ENCODE measurements around the gene RADIL.

Gene RADIL

GRCh38 chr7:4883033-4883371 lies 514 bp downstream of the RADIL start:
- peaks cover 0 to 5% of the 10 kb centered on the region in 2 donors for H3K4me1 ChIP-seq (ENCODE audit: control insufficient read depth in 2 of 2, insufficient read depth in 2 of 2, low read length in 2 of 2)
- no peaks in the 10 kb centered on the region for H3K36me3 ChIP-seq (ENCODE audit: control insufficient read depth in 2 of 2, insufficient read depth in 2 of 2, low read length in 2 of 2)
- no peak overlapping the region for H3K9ac ChIP-seq (ENCODE audit: low read depth in 1 of 2, low read length in 2 of 2)
- peak overlapping the region; percentile 4 to 70 for H3K27ac ChIP-seq (ENCODE audit: low read depth in 2 of 2, low read length in 2 of 2)
- peak overlapping the region; percentile 48 to 61 for H3K4me3 ChIP-seq (ENCODE audit: low read length in 2 of 2)
- peaks cover 0 to 5% of the 10 kb centered on the region in 2 donors for H3K27me3 ChIP-seq (ENCODE audit: control insufficient read depth in 2 of 2, insufficient read depth in 2 of 2, low read length in 2 of 2)
- H3K9me3 ChIP-seq (ENCODE audit: control insufficient read depth in 2 of 2, low read length in 2 of 2) = no peaks in the 10 kb centered on the region

GRCh38 chr7:4882169-4883032 lies 1.1 kb downstream of the RADIL start:
- H3K4me1 ChIP-seq (ENCODE audit: control insufficient read depth in 2 of 2, insufficient read depth in 2 of 2, low read length in 2 of 2) = peaks cover 0 to 5% of the 10 kb centered on the region in 2 donors
- H3K9ac ChIP-seq (ENCODE audit: low read depth in 1 of 2, low read length in 2 of 2) = peak overlapping the region; percentile 6 to 9
- H3K36me3 ChIP-seq (ENCODE audit: control insufficient read depth in 2 of 2, insufficient read depth in 2 of 2, low read length in 2 of 2) = no peaks in the 10 kb centered on the region
- H3K9me3 ChIP-seq (ENCODE audit: control insufficient read depth in 2 of 2, low read length in 2 of 2) = no peaks in the 10 kb centered on the region
- H3K27ac ChIP-seq (ENCODE audit: low read depth in 2 of 2, low read length in 2 of 2) = peak overlapping the region; percentile 4 to 70
- H3K4me3 ChIP-seq (ENCODE audit: low read length in 2 of 2) = peak overlapping the region; percentile 48 to 61
- peaks cover 0 to 5% of the 10 kb centered on the region in 2 donors for H3K27me3 ChIP-seq (ENCODE audit: control insufficient read depth in 2 of 2, insufficient read depth in 2 of 2, low read length in 2 of 2)

GRCh38 chr7:4880218-4880617 lies 3.3 kb downstream of the RADIL start:
- H3K4me1 ChIP-seq (ENCODE audit: control insufficient read depth in 2 of 2, insufficient read depth in 2 of 2, low read length in 2 of 2) = peaks cover 0 to 5% of the 10 kb centered on the region in 2 donors
- no peak overlapping the region for H3K9ac ChIP-seq (ENCODE audit: low read depth in 1 of 2, low read length in 2 of 2)
- H3K4me3 ChIP-seq (ENCODE audit: low read length in 2 of 2) = no peak overlapping the region
- peaks cover 0 to 5% of the 10 kb centered on the region in 2 donors for H3K27me3 ChIP-seq (ENCODE audit: control insufficient read depth in 2 of 2, insufficient read depth in 2 of 2, low read length in 2 of 2)
- H3K27ac ChIP-seq (ENCODE audit: low read depth in 2 of 2, low read length in 2 of 2) = no peak overlapping the region
- no peaks in the 10 kb centered on the region for H3K36me3 ChIP-seq (ENCODE audit: control insufficient read depth in 2 of 2, insufficient read depth in 2 of 2, low read length in 2 of 2)
- no peaks in the 10 kb centered on the region for H3K9me3 ChIP-seq (ENCODE audit: control insufficient read depth in 2 of 2, low read length in 2 of 2)

- no peaks in the 10 kb centered on the region for H3K36me3 ChIP-seq (ENCODE audit: control insufficient read depth in 2 of 2, insufficient read depth in 2 of 2, low read length in 2 of 2)
- H3K27me3 ChIP-seq (ENCODE audit: control insufficient read depth in 2 of 2, insufficient read depth in 2 of 2, low read length in 2 of 2) = peaks cover 0 to 5% of the 10 kb centered on the region in 2 donors
- H3K4me1 ChIP-seq (ENCODE audit: control insufficient read depth in 2 of 2, insufficient read depth in 2 of 2, low read length in 2 of 2) = peaks cover 0 to 5% of the 10 kb centered on the region in 2 donors
- no peaks in the 10 kb centered on the region for H3K9me3 ChIP-seq (ENCODE audit: control insufficient read depth in 2 of 2, low read length in 2 of 2)
- H3K4me3 ChIP-seq (ENCODE audit: low read length in 2 of 2) = no peak overlapping the region
- H3K27ac ChIP-seq (ENCODE audit: low read depth in 2 of 2, low read length in 2 of 2) = no peak overlapping the region
- H3K9ac ChIP-seq (ENCODE audit: low read depth in 1 of 2, low read length in 2 of 2) = no peak overlapping the region
These were observed 4.0 kb downstream of the RADIL start for GRCh38 chr7:4879396-4880081.

- no peak overlapping the region for H3K4me3 ChIP-seq (ENCODE audit: low read length in 2 of 2)
- no peaks in the 10 kb centered on the region for H3K9me3 ChIP-seq (ENCODE audit: control insufficient read depth in 2 of 2, low read length in 2 of 2)
- no peak overlapping the region for H3K9ac ChIP-seq (ENCODE audit: low read depth in 1 of 2, low read length in 2 of 2)
- H3K36me3 ChIP-seq (ENCODE audit: control insufficient read depth in 2 of 2, insufficient read depth in 2 of 2, low read length in 2 of 2) = no peaks in the 10 kb centered on the region
- H3K4me1 ChIP-seq (ENCODE audit: control insufficient read depth in 2 of 2, insufficient read depth in 2 of 2, low read length in 2 of 2) = peaks cover 0 to 5% of the 10 kb centered on the region in 2 donors
- no peak overlapping the region for H3K27ac ChIP-seq (ENCODE audit: low read depth in 2 of 2, low read length in 2 of 2)
- peaks cover 0 to 5% of the 10 kb centered on the region in 2 donors for H3K27me3 ChIP-seq (ENCODE audit: control insufficient read depth in 2 of 2, insufficient read depth in 2 of 2, low read length in 2 of 2)
These were observed 4.9 kb downstream of the RADIL start for GRCh38 chr7:4878336-4879335.

- no peaks in the 10 kb centered on the region for H3K4me1 ChIP-seq (ENCODE audit: control insufficient read depth in 2 of 2, insufficient read depth in 2 of 2, low read length in 2 of 2)
- H3K9me3 ChIP-seq (ENCODE audit: control insufficient read depth in 2 of 2, low read length in 2 of 2) = no peaks in the 10 kb centered on the region
- H3K27me3 ChIP-seq (ENCODE audit: control insufficient read depth in 2 of 2, insufficient read depth in 2 of 2, low read length in 2 of 2) = no peaks in the 10 kb centered on the region
- no peak overlapping the region for H3K4me3 ChIP-seq (ENCODE audit: low read length in 2 of 2)
- no peak overlapping the region for H3K27ac ChIP-seq (ENCODE audit: low read depth in 2 of 2, low read length in 2 of 2)
- H3K9ac ChIP-seq (ENCODE audit: low read depth in 1 of 2, low read length in 2 of 2) = no peak overlapping the region
- H3K36me3 ChIP-seq (ENCODE audit: control insufficient read depth in 2 of 2, insufficient read depth in 2 of 2, low read length in 2 of 2) = no peaks in the 10 kb centered on the region
These were observed 6.9 kb downstream of the RADIL start for GRCh38 chr7:4876586-4876985.

GRCh38 chr7:4875391-4875790 lies 8.1 kb downstream of the RADIL start:
- no peaks in the 10 kb centered on the region for H3K4me1 ChIP-seq (ENCODE audit: control insufficient read depth in 2 of 2, insufficient read depth in 2 of 2, low read length in 2 of 2)
- H3K4me3 ChIP-seq (ENCODE audit: low read length in 2 of 2) = no peak overlapping the region
- H3K36me3 ChIP-seq (ENCODE audit: control insufficient read depth in 2 of 2, insufficient read depth in 2 of 2, low read length in 2 of 2) = no peaks in the 10 kb centered on the region
- peaks cover 0 to 3% of the 10 kb centered on the region in 2 donors for H3K27me3 ChIP-seq (ENCODE audit: control insufficient read depth in 2 of 2, insufficient read depth in 2 of 2, low read length in 2 of 2)
- no peaks in the 10 kb centered on the region for H3K9me3 ChIP-seq (ENCODE audit: control insufficient read depth in 2 of 2, low read length in 2 of 2)
- no peak overlapping the region for H3K27ac ChIP-seq (ENCODE audit: low read depth in 2 of 2, low read length in 2 of 2)
- no peak overlapping the region for H3K9ac ChIP-seq (ENCODE audit: low read depth in 1 of 2, low read length in 2 of 2)

GRCh38 chr7:4873071-4873944 lies 10.2 kb downstream of the RADIL start:
- Histone ChIP-seq H3K27me3 (ENCODE audit: control insufficient read depth in 2 of 2, insufficient read depth in 2 of 2, low read length in 2 of 2) (peaks cover 0 to 3% of the 10 kb centered on the region in 2 donors), H3K9ac (ENCODE audit: low read depth in 1 of 2, low read length in 2 of 2) (no peak overlapping the region), H3K4me1 (ENCODE audit: control insufficient read depth in 2 of 2, insufficient read depth in 2 of 2, low read length in 2 of 2) (no peaks in the 10 kb centered on the region)

More at GRCh38 chr7:4873071-4873944, 10.2 kb downstream of the RADIL start:
- H3K36me3 ChIP-seq (ENCODE audit: control insufficient read depth in 2 of 2, insufficient read depth in 2 of 2, low read length in 2 of 2) = no peaks in the 10 kb centered on the region
- peaks cover 0 to 1% of the 10 kb centered on the region in 2 donors for H3K9me3 ChIP-seq (ENCODE audit: control insufficient read depth in 2 of 2, low read length in 2 of 2)
- no peak overlapping the region for H3K27ac ChIP-seq (ENCODE audit: low read depth in 2 of 2, low read length in 2 of 2)
- no peak overlapping the region for H3K4me3 ChIP-seq (ENCODE audit: low read length in 2 of 2)

Data from mucosa of rectum (tissue), 2 donors.